GM15510 (cell line): ENCODE results near the gene FANCL.

Experiments
- POLR2A ChIP-seq: IDR thresholded peaks from 3 replicates; pipeline ENCODE4 v1.6.1; 2011; ENCODE audit warnings: borderline replicate concordance; ENCODE audit not compliant: insufficient read length; ENCODE audit errors: extremely low read depth

Gene FANCL

DNA sequence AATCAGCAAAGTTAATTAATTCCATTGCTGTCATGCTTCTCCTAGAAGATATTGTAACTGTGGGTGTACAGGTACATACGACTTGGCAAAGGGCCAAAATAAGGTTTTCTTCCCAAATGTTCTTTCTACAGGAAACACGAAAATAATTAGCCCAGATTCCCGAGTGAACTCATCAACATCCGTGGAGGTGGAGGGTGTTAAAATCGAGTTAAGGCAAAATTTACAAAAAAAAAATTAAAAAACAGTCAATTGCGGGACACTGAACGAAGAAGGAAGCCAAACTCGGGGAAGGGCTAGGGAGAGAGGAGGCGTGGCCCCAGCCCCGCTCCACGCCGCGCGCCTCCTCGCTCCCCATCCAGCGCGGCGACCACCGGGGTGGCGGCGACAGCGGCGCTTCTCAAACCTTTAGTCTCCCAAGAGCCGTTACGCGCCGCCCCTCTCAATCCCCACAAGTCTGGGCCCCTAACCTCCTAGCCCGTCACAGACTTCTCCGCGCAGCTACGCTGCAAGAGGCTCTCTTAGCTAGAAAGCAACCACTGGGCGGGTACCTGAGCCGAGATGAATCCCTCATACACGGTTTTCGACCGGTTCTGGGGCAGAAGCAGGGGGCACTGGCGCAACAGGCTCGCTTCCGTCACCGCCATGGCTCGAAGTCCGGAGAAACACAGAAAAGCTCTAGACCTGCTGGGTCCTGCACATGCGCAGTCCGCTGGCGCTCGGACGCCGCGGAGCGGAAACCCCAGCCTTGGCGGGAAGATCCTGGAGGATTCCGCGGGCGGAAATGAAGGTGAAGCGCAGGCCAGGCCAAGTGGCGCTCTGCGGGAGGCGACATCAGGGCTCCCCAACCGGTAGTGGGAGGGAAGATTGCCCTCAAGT lies at the start of gene FANCL:
Gene FANCL, minus strand, starts transcription at position 656 of the 876 bp plus-strand sequence. Its CDS starts 12 bp downstream, at position 644.
- peak; percentile 89 for TF ChIP-seq POLR2A

DNA sequence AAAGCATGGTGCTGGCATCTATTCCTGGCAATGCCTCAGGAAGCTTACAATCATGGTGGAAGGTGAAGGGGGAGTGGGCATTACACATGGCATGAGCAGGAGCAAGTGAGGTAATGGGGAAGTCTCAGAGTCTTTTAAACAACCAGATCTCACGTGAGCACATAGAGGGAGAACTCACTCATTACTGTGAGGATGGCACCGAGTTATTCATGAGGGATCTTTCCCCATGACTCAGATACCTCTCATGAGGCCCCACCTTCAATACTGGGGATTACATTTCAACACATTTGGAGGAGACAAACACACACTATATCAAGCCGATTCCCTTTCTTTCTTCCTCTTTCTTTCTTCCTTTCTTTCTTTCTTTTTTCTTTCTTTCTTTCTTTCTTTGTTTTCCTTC lies 47.9 kb upstream of the FANCL start:
- TF ChIP-seq POLR2A = no peak

DNA sequence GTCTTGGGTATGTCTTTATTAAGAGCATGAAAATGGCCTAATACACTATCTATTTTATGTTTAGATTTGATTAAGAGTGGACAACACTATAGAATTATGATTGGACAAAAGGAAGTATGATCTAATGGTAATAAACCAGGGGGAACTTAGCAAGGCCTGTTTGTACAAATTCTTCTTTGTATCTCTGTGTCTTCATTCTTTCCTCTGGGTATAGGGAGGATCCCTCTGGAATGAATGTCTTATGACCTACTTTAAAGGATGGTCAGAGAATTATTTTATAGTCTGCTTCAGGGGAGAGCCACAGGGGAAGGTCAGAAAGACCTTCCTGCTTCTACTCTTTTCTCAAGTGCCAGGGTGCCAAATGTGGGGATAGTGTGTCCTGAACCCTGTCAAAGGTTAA lies 42.8 kb upstream of the FANCL start:
- TF ChIP-seq POLR2A = no peak

DNA sequence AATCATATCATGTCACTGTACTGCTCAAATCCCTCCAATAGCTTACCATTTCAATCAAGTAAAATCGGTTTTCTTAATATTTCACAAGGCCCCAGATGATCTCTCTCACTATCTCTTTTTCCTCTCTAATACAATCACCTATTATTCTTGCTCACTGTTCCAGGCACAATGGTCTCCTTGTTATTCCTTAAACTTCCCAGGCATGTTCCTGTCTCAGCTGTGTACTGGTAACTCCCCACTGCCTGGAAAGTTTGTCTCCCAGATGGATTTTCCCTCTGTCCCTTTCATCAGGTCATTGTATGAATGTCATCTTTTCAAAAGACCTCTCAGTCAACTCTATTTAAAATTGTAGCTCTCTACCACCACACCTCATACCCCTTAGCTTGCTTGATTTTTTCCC lies 30.7 kb upstream of the FANCL start:
- no peak for TF ChIP-seq POLR2A

DNA sequence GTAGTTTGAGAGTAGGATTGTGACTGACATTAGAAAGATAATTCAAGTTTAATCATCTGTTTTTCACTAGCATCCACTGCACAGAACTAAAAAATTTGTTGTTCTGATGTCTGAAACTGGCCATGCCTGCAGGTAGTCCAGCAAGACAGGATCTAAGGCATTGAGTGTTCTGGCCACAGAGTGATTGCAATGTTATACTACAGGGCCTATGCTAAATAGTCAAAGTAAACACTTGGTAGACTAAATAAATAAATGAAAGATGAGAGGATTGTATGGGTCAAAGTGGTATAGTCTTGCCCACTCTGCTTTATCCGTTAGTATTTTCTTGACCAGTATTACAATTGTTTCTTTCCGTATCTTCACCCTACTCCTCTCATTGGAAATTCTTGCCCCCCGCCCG lies 27.6 kb upstream of the FANCL start:
- no peak for TF ChIP-seq POLR2A

DNA sequence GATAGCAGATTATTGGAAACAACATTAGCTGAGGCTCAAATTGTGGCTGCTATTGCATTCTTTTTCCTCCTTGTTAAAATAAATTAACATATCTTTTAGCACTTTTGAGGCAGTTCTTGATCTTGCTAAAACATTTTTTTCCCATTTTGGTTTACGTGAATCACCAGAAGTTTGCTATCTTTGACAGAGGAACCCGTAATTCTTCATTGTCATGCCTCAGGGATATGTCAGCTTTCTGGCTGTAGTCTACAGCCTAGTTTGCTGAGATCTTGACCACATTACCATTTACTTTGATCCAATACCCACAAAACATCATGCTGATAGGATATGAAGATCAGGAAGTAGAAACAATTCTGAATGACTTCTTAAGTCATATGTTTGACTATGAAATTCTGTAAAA lies 25.1 kb upstream of the FANCL start:
- no peak for TF ChIP-seq POLR2A

DNA sequence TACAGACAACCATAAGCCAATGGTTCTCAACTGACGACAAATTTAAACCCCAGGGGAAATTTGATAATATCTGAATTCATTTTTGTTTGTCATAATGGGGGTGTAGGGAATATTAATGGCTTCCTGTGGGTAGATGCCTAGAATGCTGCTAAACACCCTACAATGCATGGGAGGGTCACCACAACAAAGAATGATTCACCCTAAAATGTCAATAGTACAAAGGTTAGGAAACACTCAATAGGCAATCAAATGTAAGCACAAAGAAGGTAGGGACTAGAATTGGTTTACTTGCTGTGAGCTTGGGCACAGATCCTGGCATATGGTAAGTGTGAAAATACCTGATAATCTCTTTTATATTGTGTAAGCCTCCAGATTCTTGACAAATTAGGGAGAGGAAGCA lies 20.1 kb upstream of the FANCL start:
- TF ChIP-seq POLR2A = no peak

DNA sequence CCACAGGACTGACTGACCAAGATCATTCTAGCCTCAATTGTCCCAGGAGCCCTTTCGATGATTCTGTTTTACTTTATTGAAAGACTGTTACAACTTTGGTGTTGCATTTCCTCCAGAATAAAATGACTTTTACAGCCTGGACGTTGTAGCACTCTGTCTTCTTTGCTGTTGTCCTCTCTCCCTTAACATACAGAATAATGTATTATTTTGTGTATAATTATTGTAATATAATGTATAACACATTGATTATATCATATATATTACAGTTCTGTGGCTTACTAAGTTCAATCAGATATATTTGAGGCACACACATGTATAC lies 380 bp upstream of the FANCL start:
- no peak for TF ChIP-seq POLR2A

DNA sequence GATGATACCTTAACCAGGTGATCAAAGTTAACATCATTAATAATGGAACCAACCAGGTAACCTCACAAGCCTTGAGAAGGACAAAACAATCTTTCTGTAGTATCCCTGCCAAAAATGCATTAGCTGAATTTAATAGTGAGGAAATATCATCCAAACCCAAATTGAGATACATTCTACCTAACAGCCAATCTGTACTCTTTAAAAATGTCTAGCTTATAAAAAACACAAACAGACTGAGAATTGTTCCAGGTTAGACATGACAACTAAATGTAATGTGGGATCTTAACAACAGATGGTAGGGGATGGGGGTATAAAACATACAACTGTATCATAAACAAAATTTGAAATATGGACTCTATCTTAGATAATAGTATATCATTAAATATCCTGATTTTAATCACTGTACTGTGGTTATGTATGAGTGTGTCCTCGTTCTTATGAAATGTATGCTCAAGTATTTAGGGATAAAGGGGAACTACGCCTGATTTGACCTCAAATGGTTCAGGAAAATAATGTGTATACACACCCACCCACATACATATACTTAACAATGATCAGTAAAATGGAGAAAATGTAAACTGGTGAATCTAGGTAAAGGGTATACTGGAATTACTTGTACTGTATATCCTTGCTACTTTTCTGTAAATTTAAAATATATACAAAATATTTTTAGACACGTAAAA lies 1.7 kb downstream of the FANCL start:
- TF ChIP-seq POLR2A = no peak

DNA sequence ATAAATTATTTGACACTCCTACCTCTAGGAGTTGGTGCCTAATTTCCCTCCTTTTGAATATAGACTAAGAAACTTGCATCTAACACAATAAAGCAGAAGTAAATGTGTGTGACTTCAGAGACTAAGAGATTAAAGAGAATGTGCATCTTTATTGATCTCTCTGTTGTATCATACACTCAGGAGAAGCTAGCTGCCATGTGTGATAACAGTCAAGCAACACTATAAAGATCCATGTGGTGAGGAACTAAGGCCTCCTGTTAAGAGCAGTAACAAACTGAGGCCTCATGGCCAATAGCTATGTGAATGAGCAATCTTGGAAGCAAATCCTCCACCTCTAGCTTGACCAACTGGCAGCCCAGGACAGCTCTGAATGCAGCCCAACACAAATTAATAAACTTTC lies 3.4 kb downstream of the FANCL start:
- TF ChIP-seq POLR2A = no peak

DNA sequence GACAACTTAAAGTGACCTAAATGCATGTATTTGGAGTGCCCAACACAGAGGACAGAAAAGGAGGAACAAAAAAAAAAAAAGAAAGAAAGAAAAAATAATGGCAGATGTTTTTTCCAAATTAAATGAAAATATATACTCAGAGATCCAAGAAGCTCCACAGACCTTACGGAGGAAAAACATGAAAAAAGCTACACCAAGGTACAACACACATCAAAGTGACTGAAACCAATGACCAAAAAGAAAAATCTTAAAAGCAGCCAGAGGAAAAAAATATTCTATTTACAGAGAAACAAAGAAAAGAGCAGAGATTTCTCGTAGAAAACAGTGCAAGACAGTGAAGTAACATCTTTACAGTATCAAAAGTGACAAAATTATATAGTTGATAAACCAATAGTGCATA lies 5.1 kb downstream of the FANCL start:
- TF ChIP-seq POLR2A = no peak

DNA sequence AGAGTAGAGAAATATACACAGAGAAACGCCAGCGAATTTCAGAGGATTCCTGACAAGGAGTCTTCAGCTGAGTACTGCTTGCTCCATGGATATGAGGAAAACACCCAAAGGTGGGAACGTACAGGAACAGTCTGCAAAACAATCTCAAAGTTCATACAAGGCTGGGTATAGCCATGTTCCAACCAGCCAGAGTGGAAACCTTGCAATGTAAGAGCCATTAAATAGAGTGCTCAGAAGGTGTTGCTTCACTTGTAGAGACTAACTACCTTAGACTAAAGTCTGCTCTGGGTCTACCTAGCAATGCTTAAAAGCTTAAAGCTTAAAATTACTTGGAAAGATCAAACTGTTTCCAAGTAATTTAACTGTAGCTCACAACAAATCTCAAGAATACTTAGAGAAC lies 6.0 kb downstream of the FANCL start:
- TF ChIP-seq POLR2A = no peak

DNA sequence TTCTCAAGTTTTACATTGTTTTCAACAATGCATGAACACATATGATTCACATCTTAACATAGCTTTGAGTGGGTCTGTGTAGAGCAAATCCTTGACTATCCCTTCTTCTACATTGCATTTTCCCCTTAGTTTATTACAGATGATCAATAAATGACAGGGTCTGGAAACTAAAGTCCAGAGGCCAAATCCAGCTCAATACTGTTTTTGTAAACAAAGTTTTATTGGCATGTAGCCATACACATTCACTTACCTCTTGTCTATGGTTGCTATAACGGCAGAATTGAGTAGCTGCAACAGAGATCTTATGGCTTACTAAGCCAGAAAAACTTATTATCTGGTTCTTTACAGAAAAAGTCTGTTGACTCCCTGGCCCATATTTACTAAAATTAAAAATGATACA lies 12.8 kb downstream of the FANCL start:
- TF ChIP-seq POLR2A = no peak

DNA sequence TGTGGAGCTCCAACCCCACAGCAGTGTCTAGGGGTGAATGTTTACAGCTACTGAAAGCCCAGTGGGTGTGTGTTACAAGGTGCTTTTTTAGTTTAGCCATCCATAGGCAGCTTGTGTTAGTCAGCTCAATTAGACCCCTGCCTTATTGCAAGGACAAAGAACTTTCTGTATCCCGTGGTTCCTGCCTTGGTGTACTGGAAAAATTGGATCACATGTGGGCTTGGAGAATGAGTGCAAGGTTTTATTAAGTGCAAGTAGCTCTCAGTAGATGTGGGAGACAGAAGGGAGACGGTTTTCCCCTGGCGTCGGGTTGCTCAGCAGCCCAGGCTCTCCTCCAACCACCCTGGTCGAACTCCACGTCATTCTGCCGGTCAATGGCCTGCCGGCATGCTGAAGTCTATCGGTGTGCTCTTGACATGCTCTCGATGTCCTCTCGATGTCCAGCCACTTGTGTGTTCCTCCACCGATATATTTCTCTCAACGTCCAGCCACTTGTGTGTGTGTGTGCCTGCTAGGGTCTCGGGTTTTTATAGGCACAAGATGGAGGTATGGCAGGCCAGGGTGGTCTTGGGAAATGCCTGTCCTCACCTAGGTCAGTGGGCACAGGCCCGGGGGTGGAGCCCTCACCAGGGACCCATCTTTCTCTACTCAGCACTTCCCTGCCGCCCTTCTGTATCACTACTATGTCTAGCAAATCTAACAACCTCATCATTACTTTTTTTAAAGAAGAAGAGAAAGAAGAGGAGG lies 13.8 kb downstream of the FANCL start:
- TF ChIP-seq POLR2A = no peak

DNA sequence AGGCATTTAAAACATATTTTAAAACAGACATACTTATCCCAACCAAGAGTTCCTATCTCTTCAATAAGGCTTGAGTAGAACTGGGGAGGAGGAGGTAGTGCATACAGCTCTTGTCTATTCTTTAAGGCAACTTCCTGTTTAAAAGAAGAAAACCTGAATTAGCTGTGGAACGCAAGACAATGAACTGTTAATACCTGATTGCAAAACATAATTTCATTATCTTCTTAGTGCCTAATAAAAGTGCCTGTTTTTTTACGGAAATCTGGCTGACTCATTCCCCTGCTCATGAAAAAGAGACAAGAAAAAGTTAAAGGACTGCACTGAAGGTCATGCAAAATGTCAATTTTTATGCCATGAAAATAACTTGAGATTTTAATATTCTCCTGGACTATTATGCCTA lies 19.2 kb downstream of the FANCL start:
- TF ChIP-seq POLR2A = no peak

DNA sequence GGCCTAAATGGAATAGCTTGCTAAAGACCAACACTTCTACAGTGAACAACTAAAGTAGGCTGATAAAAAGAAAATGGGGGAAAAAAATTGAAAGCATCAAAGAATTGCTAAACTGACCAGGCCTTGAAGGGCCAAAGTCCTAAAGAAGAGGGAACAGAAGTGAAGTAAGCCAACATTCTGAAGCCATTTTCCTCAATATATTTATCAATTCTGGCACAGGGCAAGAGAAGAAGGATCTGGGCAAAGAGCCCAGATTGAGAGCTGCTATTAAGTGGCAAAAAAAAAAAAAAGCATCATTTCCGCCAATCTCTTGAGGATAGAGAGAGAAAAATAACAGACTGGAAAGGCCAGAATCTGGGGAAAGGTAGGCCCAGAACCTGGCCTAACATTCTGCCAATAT lies 25.7 kb downstream of the FANCL start:
- TF ChIP-seq POLR2A = no peak

DNA sequence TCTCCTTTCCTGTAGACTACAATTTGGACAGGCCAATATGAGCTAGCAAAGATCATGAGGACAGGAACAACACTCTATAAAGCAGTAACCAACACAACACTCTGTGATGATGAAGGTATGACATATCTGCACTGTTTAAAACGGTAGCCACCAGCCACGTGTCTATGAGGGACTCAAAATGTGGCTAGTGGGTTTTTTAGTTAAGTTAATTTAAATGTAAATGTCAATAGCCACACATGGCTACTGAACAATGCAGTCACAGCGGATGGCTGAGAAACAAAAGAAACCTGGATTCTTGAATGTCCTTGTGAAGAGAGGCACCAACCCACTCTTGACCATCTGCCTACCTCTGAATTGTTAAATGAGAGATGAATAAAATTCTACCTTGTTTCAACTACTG lies 33.9 kb downstream of the FANCL start:
- TF ChIP-seq POLR2A = no peak

DNA sequence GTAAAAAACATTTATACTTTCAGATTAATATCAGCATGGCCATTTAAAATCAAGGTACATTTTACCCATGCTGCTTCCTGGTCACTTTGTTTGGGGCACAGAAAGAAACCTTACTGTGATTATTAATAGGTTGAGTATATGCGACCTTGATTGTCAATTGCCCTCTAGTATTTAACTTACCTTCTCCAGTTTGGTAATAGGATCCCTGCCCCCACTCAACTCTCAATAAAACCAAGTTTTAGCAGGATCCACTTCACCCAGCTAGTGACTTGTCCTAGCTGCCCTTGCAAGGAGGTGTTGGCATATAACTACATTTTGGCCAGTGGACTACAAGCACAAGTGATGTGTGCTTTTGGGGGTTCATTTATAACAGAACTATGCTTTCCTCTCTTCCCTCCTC lies 34.3 kb downstream of the FANCL start:
- TF ChIP-seq POLR2A = no peak
